ENCODE data around the gene ZNF557. TPM values are rescaled to one million over a fixed set of nuclear protein-coding genes. Genes with fewer than 3 reads are reported as not detected.

The ZNF557 gene
- total RNA-seq, 5 donors from 2014 or later (not counting 1 experiment from before 2014, with no cell fraction given) = 12.7 to 28.2 (median 24.6) TPM

DNA sequence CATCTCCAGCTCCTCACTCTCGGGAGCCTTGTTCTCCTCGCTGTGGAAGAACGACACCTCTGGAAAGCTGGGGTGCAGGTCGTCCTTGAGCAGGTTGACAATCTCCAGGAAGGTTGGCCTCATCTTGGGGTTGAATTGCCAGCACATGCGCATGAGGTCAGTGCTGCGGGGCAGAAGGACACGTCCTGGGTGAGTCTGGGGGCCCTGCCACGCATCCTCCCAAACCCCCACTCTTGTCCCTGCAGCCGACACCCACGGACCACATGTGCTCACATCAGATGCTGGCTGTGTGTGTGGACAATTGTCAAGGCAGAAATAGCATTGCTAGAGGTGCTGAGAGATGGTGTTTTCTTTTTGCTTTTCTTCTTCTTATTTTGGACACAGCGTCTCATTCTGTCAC, 47.7 kb downstream of the ZNF557 start:
- no peak overlapping the region for H3K27ac Mint-ChIP-seq
- 81% methylated on average over 5 of the region's 11 CpGs for WGBS (ENCODE audit: insufficient coverage)
- ATAC-seq (replicated peaks in 1 of 4) (no peak), DNase-seq (no peak)
- no peaks in the 10 kb centered on the region for H3K36me3 Mint-ChIP-seq
- peaks cover 0 to 2% (median 0%) of the 10 kb centered on the region in 3 donors for H3K9me3 Mint-ChIP-seq
- no peaks in the 10 kb centered on the region for H3K4me1 Mint-ChIP-seq
- Histone ChIP-seq H3K4me3 (ENCODE audit: control insufficient read depth in 1 of 2, extremely low read depth in 1 of 2, low read length in 1 of 2) (no peak overlapping the region), H3K27ac (ENCODE audit: low read length) (no peak overlapping the region), H3K36me3 (ENCODE audit: control insufficient read depth in 2 of 2, extremely low read depth in 1 of 2, insufficient read depth in 1 of 2, low read length in 1 of 2) (no peaks in the 10 kb centered on the region), H3K9me3 (no peaks in the 10 kb centered on the region), H3K4me1 (ENCODE audit: control insufficient read depth in 1 of 2, extremely low read depth in 1 of 2, insufficient read depth in 2 of 2, low read length in 2 of 2) (no peaks in the 10 kb centered on the region), H3K27me3 (replicated peaks in 1 of 2; ENCODE audit: control insufficient read depth in 2 of 2, extremely low read depth in 1 of 2, insufficient read depth in 2 of 2, low read length in 1 of 2) (peaks cover 0 to 16% of the 10 kb centered on the region in 2 experiments)
- H3K27me3 Mint-ChIP-seq = peaks cover 0 to 2% of the 10 kb centered on the region in 2 donors
- ChIA-PET CTCF (no interaction called here), POLR2A (no interaction called here)
- H3K4me3 Mint-ChIP-seq = no peak overlapping the region

DNA sequence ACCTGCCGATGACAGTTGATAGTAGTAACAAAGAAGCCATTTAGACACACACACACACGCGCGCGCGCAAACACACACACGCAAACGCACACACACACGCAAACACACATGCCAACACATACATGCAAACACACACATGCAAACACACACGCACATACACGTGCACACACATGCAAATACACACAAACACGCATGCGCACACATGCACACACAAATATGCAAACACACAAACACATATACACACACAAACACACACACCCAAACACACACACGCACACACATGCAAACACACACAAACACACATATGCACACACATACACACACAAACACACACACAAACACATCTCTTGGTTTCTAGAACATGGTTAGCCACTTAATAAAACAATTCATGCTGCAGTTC, 50.1 kb downstream of the ZNF557 start:
- no peak overlapping the region for H3K4me3 ChIP-seq (ENCODE audit: control insufficient read depth in 1 of 2, extremely low read depth in 1 of 2, low read length in 1 of 2)
- WGBS (ENCODE audit: insufficient coverage) = 88% methylated on average over 14 of the region's 14 CpGs

DNA sequence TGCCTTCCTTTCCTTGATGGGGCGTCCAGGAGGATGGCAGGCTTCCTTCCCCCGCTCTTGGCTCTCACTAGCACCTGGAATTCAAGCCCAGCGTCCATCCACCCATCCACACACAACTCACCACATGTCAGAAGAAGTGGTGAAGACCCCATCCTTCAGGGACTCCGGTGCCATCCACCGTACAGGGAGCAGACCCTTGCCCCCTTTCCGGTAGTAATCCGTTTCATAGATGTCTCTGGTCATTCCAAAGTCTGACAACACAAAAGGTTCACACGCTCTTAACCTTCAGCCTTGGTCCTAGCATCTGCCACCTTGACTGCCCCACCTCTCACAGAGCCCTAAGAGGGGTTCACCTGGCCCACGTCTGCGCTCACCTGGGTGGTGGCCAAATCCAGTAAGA, 51.0 kb downstream of the ZNF557 start:
- ChIA-PET CTCF (no interaction called here), POLR2A (no interaction called here)
- 86% methylated on average over 5 of the region's 10 CpGs for WGBS (ENCODE audit: insufficient coverage)
- H3K9me3 Mint-ChIP-seq = peaks cover 2 to 5% (median 3%) of the 10 kb centered on the region in 3 donors
- ATAC-seq (replicated peaks in 1 of 4) = no peak
- no peak overlapping the region for H3K4me3 Mint-ChIP-seq
- no peak overlapping the region for H3K27ac Mint-ChIP-seq
- DNase-seq = no peak
- H3K36me3 Mint-ChIP-seq = no peaks in the 10 kb centered on the region
- no peaks in the 10 kb centered on the region for H3K4me1 ChIP-seq (ENCODE audit: control insufficient read depth in 1 of 2, extremely low read depth in 1 of 2, insufficient read depth in 2 of 2, low read length in 2 of 2)
- H3K9me3 ChIP-seq = no peaks in the 10 kb centered on the region
- no peak overlapping the region for H3K4me3 ChIP-seq (ENCODE audit: control insufficient read depth in 1 of 2, extremely low read depth in 1 of 2, low read length in 1 of 2)
- H3K27me3 ChIP-seq (replicated peaks in 1 of 2; ENCODE audit: control insufficient read depth in 2 of 2, extremely low read depth in 1 of 2, insufficient read depth in 2 of 2, low read length in 1 of 2) = peaks cover 0 to 14% of the 10 kb centered on the region in 2 experiments
- no peaks in the 10 kb centered on the region for H3K4me1 Mint-ChIP-seq
- H3K27me3 Mint-ChIP-seq = peaks cover 0 to 2% of the 10 kb centered on the region in 2 donors
- no peak overlapping the region for H3K27ac ChIP-seq (ENCODE audit: low read length)
- H3K36me3 ChIP-seq (ENCODE audit: control insufficient read depth in 2 of 2, extremely low read depth in 1 of 2, insufficient read depth in 1 of 2, low read length in 1 of 2) = peaks cover 0 to under 1% of the 10 kb centered on the region in 2 donors

More for the DNA sequence above, 50.1 kb downstream of the ZNF557 start:
- no peaks in the 10 kb centered on the region for H3K9me3 ChIP-seq
- CTCF ChIA-PET = no interaction called here
- POLR2A ChIA-PET = no interaction called here
- no peaks in the 10 kb centered on the region for H3K36me3 Mint-ChIP-seq
- no peak overlapping the region for H3K4me3 Mint-ChIP-seq
- H3K27me3 Mint-ChIP-seq = peaks cover 0 to 2% of the 10 kb centered on the region in 2 donors
- H3K4me1 Mint-ChIP-seq = no peaks in the 10 kb centered on the region
- H3K27ac Mint-ChIP-seq = no peak overlapping the region
- DNase-seq = no peak
- H3K27ac ChIP-seq (ENCODE audit: low read length) = no peak overlapping the region
- no peaks in the 10 kb centered on the region for H3K4me1 ChIP-seq (ENCODE audit: control insufficient read depth in 1 of 2, extremely low read depth in 1 of 2, insufficient read depth in 2 of 2, low read length in 2 of 2)
- H3K27me3 ChIP-seq (replicated peaks in 1 of 2; ENCODE audit: control insufficient read depth in 2 of 2, extremely low read depth in 1 of 2, insufficient read depth in 2 of 2, low read length in 1 of 2) = peaks cover 0 to 16% of the 10 kb centered on the region in 2 experiments
- no peaks in the 10 kb centered on the region for H3K36me3 ChIP-seq (ENCODE audit: control insufficient read depth in 2 of 2, extremely low read depth in 1 of 2, insufficient read depth in 1 of 2, low read length in 1 of 2)
- ATAC-seq (replicated peaks in 1 of 4) = no peak
- peaks cover 0 to 1% (median under 1%) of the 10 kb centered on the region in 3 donors for H3K9me3 Mint-ChIP-seq

DNA sequence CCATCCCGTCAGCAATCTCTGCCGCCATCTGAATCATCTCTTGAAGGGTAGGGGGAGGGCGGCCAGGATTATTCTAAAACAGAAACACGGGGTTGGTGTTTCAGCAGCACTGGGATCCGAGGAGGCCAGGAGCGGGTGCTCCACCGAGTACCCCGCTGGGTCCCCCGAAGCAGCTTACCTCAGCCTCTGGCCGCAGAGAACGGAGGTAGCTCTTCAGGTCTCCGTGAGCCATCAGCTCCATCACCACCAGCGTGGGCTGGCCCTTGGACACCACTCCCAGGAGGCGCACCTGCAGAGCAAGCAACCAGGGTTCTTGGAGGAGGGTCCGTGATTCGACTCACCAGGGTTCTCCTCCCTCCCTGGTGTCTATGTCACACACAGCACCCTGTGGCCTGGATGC, 53.2 kb downstream of the ZNF557 start:
- peaks cover 3 to 5% (median 4%) of the 10 kb centered on the region in 3 donors for H3K9me3 Mint-ChIP-seq
- Histone ChIP-seq H3K4me3 (ENCODE audit: control insufficient read depth in 1 of 2, extremely low read depth in 1 of 2, low read length in 1 of 2) (no peak overlapping the region), H3K4me1 (ENCODE audit: control insufficient read depth in 1 of 2, extremely low read depth in 1 of 2, insufficient read depth in 2 of 2, low read length in 2 of 2) (no peaks in the 10 kb centered on the region), H3K27me3 (replicated peaks in 1 of 2; ENCODE audit: control insufficient read depth in 2 of 2, extremely low read depth in 1 of 2, insufficient read depth in 2 of 2, low read length in 1 of 2) (peaks cover 0 to 7% of the 10 kb centered on the region in 2 experiments), H3K36me3 (ENCODE audit: control insufficient read depth in 2 of 2, extremely low read depth in 1 of 2, insufficient read depth in 1 of 2, low read length in 1 of 2) (peaks cover 0 to 5% of the 10 kb centered on the region in 2 donors), H3K9me3 (no peaks in the 10 kb centered on the region), H3K27ac (ENCODE audit: low read length) (no peak overlapping the region)
- H3K36me3 Mint-ChIP-seq = no peaks in the 10 kb centered on the region
- no peak for ATAC-seq (replicated peaks in 1 of 4)
- no peak overlapping the region for H3K4me3 Mint-ChIP-seq
- no peak for DNase-seq
- WGBS (ENCODE audit: insufficient coverage) = 89% methylated on average over 12 of the region's 16 CpGs
- ChIA-PET CTCF (no interaction called here), POLR2A (no interaction called here)
- peaks cover 0 to 1% of the 10 kb centered on the region in 2 donors for H3K27me3 Mint-ChIP-seq
- no peak overlapping the region for H3K27ac Mint-ChIP-seq
- no peaks in the 10 kb centered on the region for H3K4me1 Mint-ChIP-seq

DNA sequence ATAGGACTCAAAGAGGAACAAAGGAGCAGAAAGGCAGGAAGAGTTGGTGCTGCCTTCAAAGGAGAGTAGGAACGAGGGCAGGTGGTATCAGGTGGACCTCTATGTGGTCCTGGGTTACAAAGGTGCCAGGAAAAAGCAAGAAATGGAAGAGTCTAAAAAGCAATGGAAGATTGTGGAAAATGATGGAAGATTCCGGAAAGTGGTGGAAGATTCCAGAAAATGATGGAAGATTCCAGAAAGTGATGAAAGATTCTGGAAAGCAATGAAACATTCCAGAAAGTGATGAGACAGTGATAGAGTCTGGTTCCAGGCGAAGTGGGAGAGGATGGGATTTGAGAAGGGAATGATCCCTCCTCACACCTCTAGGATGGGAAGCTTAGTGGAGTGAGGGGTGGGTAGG, 55.3 kb downstream of the ZNF557 start:
- H3K9me3 ChIP-seq = no peaks in the 10 kb centered on the region
- no peaks in the 10 kb centered on the region for H3K4me1 Mint-ChIP-seq
- ChIA-PET POLR2A (no interaction called here), CTCF (interaction anchor here in 1 of 2 donors (0.7 kb wide), 1 partner anchor 893 kb away, joined by 3 read pairs; no protein-coding TSS in a partner anchor)
- no peak overlapping the region for H3K27ac Mint-ChIP-seq
- ATAC-seq (replicated peaks in 1 of 4) (no peak), DNase-seq (no peak)
- peaks cover 0 to 7% of the 10 kb centered on the region in 2 experiments for H3K27me3 ChIP-seq (replicated peaks in 1 of 2; ENCODE audit: control insufficient read depth in 2 of 2, extremely low read depth in 1 of 2, insufficient read depth in 2 of 2, low read length in 1 of 2)
- H3K36me3 ChIP-seq (ENCODE audit: control insufficient read depth in 2 of 2, extremely low read depth in 1 of 2, insufficient read depth in 1 of 2, low read length in 1 of 2) = peaks cover 0 to 5% of the 10 kb centered on the region in 2 donors
- H3K9me3 Mint-ChIP-seq = peaks cover 3 to 5% (median 4%) of the 10 kb centered on the region in 3 donors
- H3K27ac ChIP-seq (ENCODE audit: low read length) = no peak overlapping the region
- WGBS (ENCODE audit: insufficient coverage) = 22% methylated on average over 2 of the region's 3 CpGs
- H3K27me3 Mint-ChIP-seq = peaks cover 0 to 1% of the 10 kb centered on the region in 2 donors
- H3K4me1 ChIP-seq (ENCODE audit: control insufficient read depth in 1 of 2, extremely low read depth in 1 of 2, insufficient read depth in 2 of 2, low read length in 2 of 2) = no peaks in the 10 kb centered on the region
- H3K4me3 ChIP-seq (ENCODE audit: control insufficient read depth in 1 of 2, extremely low read depth in 1 of 2, low read length in 1 of 2) = no peak overlapping the region
- no peak overlapping the region for H3K4me3 Mint-ChIP-seq
- no peaks in the 10 kb centered on the region for H3K36me3 Mint-ChIP-seq

DNA sequence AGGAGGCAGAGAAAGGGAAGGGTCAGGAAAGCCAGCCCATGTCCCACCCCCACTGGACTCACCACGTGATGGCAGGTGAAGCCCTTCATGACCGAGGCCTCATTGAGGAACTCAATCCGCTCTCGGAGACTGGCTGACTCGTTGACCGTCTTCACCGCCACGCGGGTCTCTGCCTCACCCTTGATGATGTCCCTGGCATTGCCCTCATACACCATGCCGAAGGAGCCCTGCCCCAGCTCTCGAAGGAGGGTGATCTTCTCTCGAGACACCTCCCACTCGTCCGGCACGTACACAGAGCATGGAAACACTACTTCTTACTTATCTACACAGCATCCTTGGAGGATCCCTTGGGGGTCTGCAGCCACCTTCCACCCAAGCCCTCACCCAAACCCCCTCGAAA, 55.7 kb downstream of the ZNF557 start:
- Mint-ChIP-seq H3K4me1 (no peaks in the 10 kb centered on the region), H3K36me3 (no peaks in the 10 kb centered on the region), H3K4me3 (no peak overlapping the region), H3K9me3 (peaks cover 5 to 8% (median 6%) of the 10 kb centered on the region in 3 donors), H3K27me3 (no peaks in the 10 kb centered on the region), H3K27ac (no peak overlapping the region)
- Histone ChIP-seq H3K27me3 (replicated peaks in 1 of 2; ENCODE audit: control insufficient read depth in 2 of 2, extremely low read depth in 1 of 2, insufficient read depth in 2 of 2, low read length in 1 of 2) (peaks cover 0 to 6% of the 10 kb centered on the region in 2 experiments), H3K4me3 (ENCODE audit: control insufficient read depth in 1 of 2, extremely low read depth in 1 of 2, low read length in 1 of 2) (no peak overlapping the region), H3K27ac (ENCODE audit: low read length) (no peak overlapping the region), H3K4me1 (ENCODE audit: control insufficient read depth in 1 of 2, extremely low read depth in 1 of 2, insufficient read depth in 2 of 2, low read length in 2 of 2) (no peaks in the 10 kb centered on the region), H3K9me3 (no peaks in the 10 kb centered on the region), H3K36me3 (ENCODE audit: control insufficient read depth in 2 of 2, extremely low read depth in 1 of 2, insufficient read depth in 1 of 2, low read length in 1 of 2) (peaks cover 0 to 5% of the 10 kb centered on the region in 2 donors)
- DNase-seq (no peak), ATAC-seq (replicated peaks in 1 of 4) (no peak)
- CTCF ChIA-PET = no interaction called here
- WGBS (ENCODE audit: insufficient coverage) = 90% methylated on average over 13 of the region's 16 CpGs
- POLR2A ChIA-PET = no interaction called here

DNA sequence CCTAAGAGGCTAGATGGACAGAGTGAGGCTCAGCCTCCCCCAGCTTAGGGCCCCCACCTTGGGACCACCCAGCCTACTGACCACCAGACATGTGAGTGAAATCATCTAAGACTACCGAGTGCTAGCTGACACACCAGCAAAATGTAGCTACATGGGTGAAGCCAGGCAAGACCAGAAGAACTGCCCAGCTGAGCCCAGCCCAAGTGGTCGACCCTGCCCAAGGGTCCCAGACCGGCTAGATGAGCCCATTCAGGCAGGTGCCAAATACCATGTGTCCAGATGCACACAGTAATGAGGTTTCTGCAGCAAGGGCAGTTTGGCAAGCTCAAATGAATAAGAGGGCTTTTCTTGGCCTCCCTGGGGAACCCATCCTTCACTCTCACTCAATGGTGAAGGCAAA, 56.6 kb downstream of the ZNF557 start:
- Histone ChIP-seq H3K27me3 (replicated peaks in 1 of 2; ENCODE audit: control insufficient read depth in 2 of 2, extremely low read depth in 1 of 2, insufficient read depth in 2 of 2, low read length in 1 of 2) (peaks cover 0 to 3% of the 10 kb centered on the region in 2 experiments), H3K4me3 (ENCODE audit: control insufficient read depth in 1 of 2, extremely low read depth in 1 of 2, low read length in 1 of 2) (no peak overlapping the region), H3K27ac (ENCODE audit: low read length) (no peak overlapping the region), H3K9me3 (no peaks in the 10 kb centered on the region), H3K36me3 (ENCODE audit: control insufficient read depth in 2 of 2, extremely low read depth in 1 of 2, insufficient read depth in 1 of 2, low read length in 1 of 2) (peaks cover 0 to 5% of the 10 kb centered on the region in 2 donors), H3K4me1 (ENCODE audit: control insufficient read depth in 1 of 2, extremely low read depth in 1 of 2, insufficient read depth in 2 of 2, low read length in 2 of 2) (no peaks in the 10 kb centered on the region)
- WGBS (ENCODE audit: insufficient coverage) = 71% methylated on average over 3 of the region's 3 CpGs
- Mint-ChIP-seq H3K27ac (no peak overlapping the region), H3K4me1 (no peaks in the 10 kb centered on the region), H3K27me3 (no peaks in the 10 kb centered on the region), H3K9me3 (peaks cover 5 to 8% (median 6%) of the 10 kb centered on the region in 3 donors), H3K4me3 (no peak overlapping the region), H3K36me3 (no peaks in the 10 kb centered on the region)
- no peak for ATAC-seq (replicated peaks in 1 of 4)
- ChIA-PET CTCF (interaction anchor here in 1 of 2 donors (0.6 kb wide), 1 partner anchor 26 kb away, joined by 3 read pairs; no protein-coding TSS in a partner anchor), POLR2A (no interaction called here)
- DNase-seq = no peak

Measured in T-cell (primary cell).